ENCODE measurements around the gene ADD3. TPM values are rescaled to one million over a fixed set of nuclear protein-coding genes. Genes with fewer than 3 reads are reported as not detected.

ADD3 gene
- total RNA-seq, 1 experiment from 2014 or later = 32.4 TPM

DNA sequence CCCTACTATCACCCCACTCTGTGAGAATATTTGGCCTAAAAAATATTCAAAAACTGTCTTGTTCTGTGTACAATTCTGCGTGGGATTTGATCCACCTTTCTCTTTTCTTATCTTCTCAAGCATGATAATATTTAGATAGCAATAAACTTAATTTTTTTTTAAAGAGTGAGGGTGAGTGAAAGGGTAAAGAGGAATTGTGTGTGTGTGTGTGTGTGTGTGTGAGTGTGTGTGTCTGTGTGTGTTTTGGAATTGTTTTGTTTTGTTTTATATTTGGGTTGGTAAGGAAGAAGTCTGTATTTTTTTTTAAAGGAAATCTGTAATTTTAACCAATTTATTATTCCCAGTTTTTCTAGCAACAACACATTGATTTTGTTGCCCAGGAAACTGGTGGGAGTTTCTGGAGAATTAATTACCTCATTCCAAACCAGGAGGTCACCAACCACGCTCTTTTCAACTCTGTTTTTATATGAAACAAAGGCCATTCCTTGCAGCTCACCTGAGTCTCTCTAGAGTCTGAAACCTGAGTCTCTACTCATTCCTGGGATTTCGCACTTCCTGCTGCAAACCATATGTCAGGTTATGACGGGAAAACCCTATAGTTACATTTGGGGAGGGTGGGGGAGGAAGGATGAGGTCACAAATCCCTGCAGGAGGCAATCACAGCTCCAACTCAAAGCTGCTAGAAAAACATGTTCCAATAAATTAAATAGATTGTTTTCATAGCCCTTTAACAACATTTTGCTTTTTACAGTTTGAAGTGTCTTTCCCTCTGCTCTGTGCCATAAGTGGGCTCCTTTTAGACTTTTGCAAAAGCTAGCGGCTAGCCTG is 46.4 kb upstream of the ADD3 start:
- Histone ChIP-seq H3K27ac (ENCODE audit: low read length) (no peak overlapping the region), H3K4me3 (ENCODE audit: low read depth in 2 of 2, low read length in 2 of 2) (no peak overlapping the region), H3K36me3 (ENCODE audit: control insufficient read depth, insufficient read depth, low read length) (no peaks in the 10 kb centered on the region), H3K9me3 (ENCODE audit: control insufficient read depth, insufficient read depth, low read depth, low read length) (no peaks in the 10 kb centered on the region), H3K27me3 (ENCODE audit: control insufficient read depth, insufficient read depth, low read length) (no peaks in the 10 kb centered on the region; the same call in 1 of the 2 replicates), H3K4me1 (ENCODE audit: control insufficient read depth, insufficient read depth, low read length) (no peaks in the 10 kb centered on the region)
- ChIA-PET CTCF (no interaction called here), POLR2A (no interaction called here)
- no TSS peak for BruUV-seq (replicated peaks)
- DNase-seq (ENCODE audit: low read depth, low spot score) = no peak
- TF ChIP-seq, protein P1, sequence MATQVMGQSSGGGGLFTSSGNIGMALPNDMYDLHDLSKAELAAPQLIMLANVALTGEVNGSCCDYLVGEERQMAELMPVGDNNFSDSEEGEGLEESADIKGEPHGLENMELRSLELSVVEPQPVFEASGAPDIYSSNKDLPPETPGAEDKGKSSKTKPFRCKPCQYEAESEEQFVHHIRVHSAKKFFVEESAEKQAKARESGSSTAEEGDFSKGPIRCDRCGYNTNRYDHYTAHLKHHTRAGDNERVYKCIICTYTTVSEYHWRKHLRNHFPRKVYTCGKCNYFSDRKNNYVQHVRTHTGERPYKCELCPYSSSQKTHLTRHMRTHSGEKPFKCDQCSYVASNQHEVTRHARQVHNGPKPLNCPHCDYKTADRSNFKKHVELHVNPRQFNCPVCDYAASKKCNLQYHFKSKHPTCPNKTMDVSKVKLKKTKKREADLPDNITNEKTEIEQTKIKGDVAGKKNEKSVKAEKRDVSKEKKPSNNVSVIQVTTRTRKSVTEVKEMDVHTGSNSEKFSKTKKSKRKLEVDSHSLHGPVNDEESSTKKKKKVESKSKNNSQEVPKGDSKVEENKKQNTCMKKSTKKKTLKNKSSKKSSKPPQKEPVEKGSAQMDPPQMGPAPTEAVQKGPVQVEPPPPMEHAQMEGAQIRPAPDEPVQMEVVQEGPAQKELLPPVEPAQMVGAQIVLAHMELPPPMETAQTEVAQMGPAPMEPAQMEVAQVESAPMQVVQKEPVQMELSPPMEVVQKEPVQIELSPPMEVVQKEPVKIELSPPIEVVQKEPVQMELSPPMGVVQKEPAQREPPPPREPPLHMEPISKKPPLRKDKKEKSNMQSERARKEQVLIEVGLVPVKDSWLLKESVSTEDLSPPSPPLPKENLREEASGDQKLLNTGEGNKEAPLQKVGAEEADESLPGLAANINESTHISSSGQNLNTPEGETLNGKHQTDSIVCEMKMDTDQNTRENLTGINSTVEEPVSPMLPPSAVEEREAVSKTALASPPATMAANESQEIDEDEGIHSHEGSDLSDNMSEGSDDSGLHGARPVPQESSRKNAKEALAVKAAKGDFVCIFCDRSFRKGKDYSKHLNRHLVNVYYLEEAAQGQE (IDR thresholded peaks at IDR 0.05; ENCODE audit: insufficient read depth in 1 of 2, low read depth in 2 of 2, low read length in 1 of 2) = no peak
- TF ChIP-seq TCF7L2 (IDR thresholded peaks at IDR 0.05; ENCODE audit: low read depth, low read length) (no peak), POLR2AphosphoS5 (IDR thresholded peaks at IDR 0.05; ENCODE audit: low read depth, low read length) (no peak), SIN3A (IDR thresholded peaks at IDR 0.05; ENCODE audit: borderline replicate concordance, insufficient read depth, low read depth, low read length) (no peak)
- TF ChIP-seq, protein P2, sequence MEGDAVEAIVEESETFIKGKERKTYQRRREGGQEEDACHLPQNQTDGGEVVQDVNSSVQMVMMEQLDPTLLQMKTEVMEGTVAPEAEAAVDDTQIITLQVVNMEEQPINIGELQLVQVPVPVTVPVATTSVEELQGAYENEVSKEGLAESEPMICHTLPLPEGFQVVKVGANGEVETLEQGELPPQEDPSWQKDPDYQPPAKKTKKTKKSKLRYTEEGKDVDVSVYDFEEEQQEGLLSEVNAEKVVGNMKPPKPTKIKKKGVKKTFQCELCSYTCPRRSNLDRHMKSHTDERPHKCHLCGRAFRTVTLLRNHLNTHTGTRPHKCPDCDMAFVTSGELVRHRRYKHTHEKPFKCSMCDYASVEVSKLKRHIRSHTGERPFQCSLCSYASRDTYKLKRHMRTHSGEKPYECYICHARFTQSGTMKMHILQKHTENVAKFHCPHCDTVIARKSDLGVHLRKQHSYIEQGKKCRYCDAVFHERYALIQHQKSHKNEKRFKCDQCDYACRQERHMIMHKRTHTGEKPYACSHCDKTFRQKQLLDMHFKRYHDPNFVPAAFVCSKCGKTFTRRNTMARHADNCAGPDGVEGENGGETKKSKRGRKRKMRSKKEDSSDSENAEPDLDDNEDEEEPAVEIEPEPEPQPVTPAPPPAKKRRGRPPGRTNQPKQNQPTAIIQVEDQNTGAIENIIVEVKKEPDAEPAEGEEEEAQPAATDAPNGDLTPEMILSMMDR (IDR thresholded peaks at IDR 0.05) = no peak
- ATAC-seq = no peak
- in situ Hi-C loops (cut with HindIII; ENCODE audit: low pct_unique_long_range_greater_than_20kb, low sequenced_read_pairs) = no loop called here
- intact Hi-C loops (cut with micrococcal nuclease; ENCODE audit: unreplicated experiment) = no loop called here

DNA sequence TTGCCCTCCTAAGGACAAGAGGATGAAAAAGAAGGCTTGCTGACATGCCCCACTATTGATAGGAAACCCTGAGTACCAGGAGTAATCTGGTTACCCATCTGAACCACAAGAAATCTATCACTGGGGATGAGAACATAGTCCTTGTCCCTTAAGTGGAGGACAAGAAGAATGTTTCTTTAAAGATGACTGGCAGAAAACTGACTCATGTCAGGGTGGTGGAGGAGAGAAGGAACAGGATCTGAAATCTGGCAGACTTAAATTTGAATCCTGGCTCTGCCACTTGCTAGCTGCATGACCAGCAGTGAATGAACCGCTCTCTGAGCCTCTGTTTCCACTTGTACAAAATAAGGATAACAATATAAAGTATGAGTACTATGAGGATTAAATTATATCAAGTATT is 45.5 kb upstream of the ADD3 start:
- TF ChIP-seq, protein P2 (IDR thresholded peaks at IDR 0.05) = no peak
- TF ChIP-seq TCF7L2 (IDR thresholded peaks at IDR 0.05; ENCODE audit: low read depth, low read length) (no peak), POLR2AphosphoS5 (IDR thresholded peaks at IDR 0.05; ENCODE audit: low read depth, low read length) (no peak), SIN3A (IDR thresholded peaks at IDR 0.05; ENCODE audit: borderline replicate concordance, insufficient read depth, low read depth, low read length) (no peak)
- TF ChIP-seq, protein P1 (IDR thresholded peaks at IDR 0.05; ENCODE audit: insufficient read depth in 1 of 2, low read depth in 2 of 2, low read length in 1 of 2) = no peak
- BruUV-seq (replicated peaks) = no TSS peak
- ChIA-PET CTCF (no interaction called here), POLR2A (no interaction called here)
- DNase-seq (ENCODE audit: low read depth, low spot score) = no peak
- no peaks in the 10 kb centered on the region for H3K36me3 ChIP-seq (ENCODE audit: control insufficient read depth, insufficient read depth, low read length)
- no peak overlapping the region for H3K27ac ChIP-seq (ENCODE audit: low read length)
- H3K4me3 ChIP-seq (ENCODE audit: low read depth in 2 of 2, low read length in 2 of 2) = no peak overlapping the region
- no peaks in the 10 kb centered on the region; the same call in 1 of the 2 replicates for H3K27me3 ChIP-seq (ENCODE audit: control insufficient read depth, insufficient read depth, low read length)
- in situ Hi-C loops (cut with HindIII; ENCODE audit: low pct_unique_long_range_greater_than_20kb, low sequenced_read_pairs) = no loop called here
- no peaks in the 10 kb centered on the region for H3K9me3 ChIP-seq (ENCODE audit: control insufficient read depth, insufficient read depth, low read depth, low read length)
- H3K4me1 ChIP-seq (ENCODE audit: control insufficient read depth, insufficient read depth, low read length) = peaks cover 5% of the 10 kb centered on the region; the same call in 1 of the 2 replicates
- no peak for ATAC-seq
- intact Hi-C loops (cut with micrococcal nuclease; ENCODE audit: unreplicated experiment) = no loop called here

All from Panc1 (cell line).